ENCODE results near the gene ERC2. TPM values are rescaled to one million over a fixed set of nuclear protein-coding genes. Genes with fewer than 3 reads are reported as not detected.

ERC2 gene
- polyA plus RNA-seq, 3 donors: not detected

- no peak overlapping the region for H3K4me3 Mint-ChIP-seq
- DNase-seq: no peak
- Histone ChIP-seq H3K4me3 (replicated peaks in 1 of 3; ENCODE audit: low read depth in 2 of 3, low read length in 3 of 3) (no peak overlapping the region), H2AFZ (ENCODE audit: insufficient read depth, low read depth, low read length, poor library complexity, severe bottlenecking) (no peak overlapping the region), H3K4me1 (ENCODE audit: control insufficient read depth in 1 of 2, insufficient read depth in 2 of 2, low read length in 2 of 2) (no peaks in the 10 kb centered on the region), H3K27me3 (ENCODE audit: control insufficient read depth in 2 of 2, insufficient read depth in 2 of 2, low read length in 2 of 2) (no peaks in the 10 kb centered on the region), H3K79me2 (ENCODE audit: insufficient read depth, low read length) (no peaks in the 10 kb centered on the region), H3K27ac (ENCODE audit: low read depth in 1 of 2, low read length in 2 of 2) (no peak overlapping the region), H4K20me1 (ENCODE audit: insufficient read depth, low read length) (no peaks in the 10 kb centered on the region), H3K9me3 (replicated peaks in 1 of 2; ENCODE audit: control insufficient read depth in 1 of 2, insufficient read depth in 1 of 2, low read length in 2 of 2) (no peaks in the 10 kb centered on the region), H3K9ac (ENCODE audit: insufficient read depth, low read length, poor library complexity, severe bottlenecking) (no peak overlapping the region), H3K4me2 (replicated peaks; ENCODE audit: extremely low read depth, low read length, poor library complexity, severe bottlenecking) (no peak overlapping the region), H3K36me3 (replicated peaks in 1 of 2; ENCODE audit: control insufficient read depth in 1 of 2, insufficient read depth in 2 of 2, low read length in 2 of 2) (no peaks in the 10 kb centered on the region)
- intact Hi-C loops (cut with micrococcal nuclease): no loop called here
- H3K27ac Mint-ChIP-seq: no peak overlapping the region
- peaks cover 11% of the 10 kb centered on the region for H3K4me1 Mint-ChIP-seq
- peaks cover 0 to 3% (median 0%) of the 10 kb centered on the region in 7 donors for H3K9me3 Mint-ChIP-seq
- no CpG with 5 or more reads among the region's 3 CpGs for WGBS (ENCODE audit: insufficient coverage)
- H3K27me3 Mint-ChIP-seq (ENCODE audit: low read depth in 3 of 3): peaks cover 3 to 8% (median 4%) of the 10 kb centered on the region in 3 donors
- no peaks in the 10 kb centered on the region for H3K36me3 Mint-ChIP-seq
- TF ChIP-seq CTCF (IDR thresholded peaks at IDR 0.05): no peak
Measured at GRCh38 chr3:56197259-56197965, 270.9 kb downstream of the ERC2 start.

- H3K4me1 ChIP-seq (ENCODE audit: control insufficient read depth in 1 of 2, insufficient read depth in 2 of 2, low read length in 2 of 2): no peaks in the 10 kb centered on the region
- no peak overlapping the region for H3K4me2 ChIP-seq (replicated peaks; ENCODE audit: extremely low read depth, low read length, poor library complexity, severe bottlenecking)
- intact Hi-C loops (cut with micrococcal nuclease): no loop called here
- H3K9me3 ChIP-seq (replicated peaks in 1 of 2; ENCODE audit: control insufficient read depth in 1 of 2, insufficient read depth in 1 of 2, low read length in 2 of 2): no peaks in the 10 kb centered on the region
- Mint-ChIP-seq H3K4me1 (peaks cover 11% of the 10 kb centered on the region), H3K27ac (no peak overlapping the region), H3K27me3 (ENCODE audit: low read depth in 3 of 3) (peaks cover 3 to 10% (median 4%) of the 10 kb centered on the region in 3 donors), H3K9me3 (peaks cover 0 to 3% (median 0%) of the 10 kb centered on the region in 7 donors), H3K36me3 (no peaks in the 10 kb centered on the region), H3K4me3 (no peak overlapping the region)
- no peak overlapping the region for H3K4me3 ChIP-seq (replicated peaks in 1 of 3; ENCODE audit: low read depth in 2 of 3, low read length in 3 of 3)
- no peak for TF ChIP-seq CTCF (IDR thresholded peaks at IDR 0.05)
- no peaks in the 10 kb centered on the region for H3K36me3 ChIP-seq (replicated peaks in 1 of 2; ENCODE audit: control insufficient read depth in 1 of 2, insufficient read depth in 2 of 2, low read length in 2 of 2)
- no peaks in the 10 kb centered on the region for H4K20me1 ChIP-seq (ENCODE audit: insufficient read depth, low read length)
- H3K9ac ChIP-seq (ENCODE audit: insufficient read depth, low read length, poor library complexity, severe bottlenecking): no peak overlapping the region
- no peaks in the 10 kb centered on the region for H3K27me3 ChIP-seq (ENCODE audit: control insufficient read depth in 2 of 2, insufficient read depth in 2 of 2, low read length in 2 of 2)
- no peak for DNase-seq
- no peaks in the 10 kb centered on the region for H3K79me2 ChIP-seq (ENCODE audit: insufficient read depth, low read length)
- WGBS (ENCODE audit: insufficient coverage): 80% methylated on average over 2 of the region's 3 CpGs
- H3K27ac ChIP-seq (ENCODE audit: low read depth in 1 of 2, low read length in 2 of 2): no peak overlapping the region
- no peak overlapping the region for H2AFZ ChIP-seq (ENCODE audit: insufficient read depth, low read depth, low read length, poor library complexity, severe bottlenecking)
Measured at GRCh38 chr3:56196700-56197099, 271.6 kb downstream of the ERC2 start.

All from CD14-positive monocyte (primary cell).